GM12878 (cell line): ENCODE measurements around the gene SELENOS. TPM values are rescaled to one million over a fixed set of nuclear protein-coding genes. Genes with fewer than 3 reads are reported as not detected.
A peak's percentile ranks its signal among the peaks of the same experiment; 100 is the strongest.

Experiments used
- ATAC-seq: fragments of 200-7000 bp; cut with Tn5 transposase; 3 replicates; pipeline ENCODE4 v1.9.1; 2020; ENCODE audit warnings: mild to moderate bottlenecking, moderate library complexity
- BruUV-seq: library from RNA; stranded (reverse); fragments of 400-500 nt; replicated peaks from 2 replicates; lab custom pipeline; 2021; lab: Mats Ljungman, UMichigan
- CTCF ChIA-PET: fragments of 300-600 bp; sonication (Branson Sonifier 250); formaldehyde crosslinking; extraction: SDS; loops from one replicate; lab custom pipeline; 2021; ENCODE audit warnings: inconsistent platforms; lab: Yijun Ruan, JAX
- POLR2A ChIA-PET: fragments of 350-600 bp; formaldehyde crosslinking; extraction: SDS; loops from one replicate; lab custom pipeline; 2021; ENCODE audit warnings: inconsistent platforms; lab: Charles Lee
- RAD21 ChIA-PET: fragments of 300-600 bp; sonication (Branson Sonifier 250); formaldehyde crosslinking; loops from one replicate; lab custom pipeline; 2023; ENCODE audit warnings: antibody characterized with exemption; ENCODE audit not compliant: unreplicated experiment; lab: Charles Lee
- SMC1A ChIA-PET: fragments of 300-600 bp; sonication (Branson Sonifier 250); formaldehyde crosslinking; loops from one replicate; lab custom pipeline; 2023; ENCODE audit not compliant: unreplicated experiment, uncharacterized antibody; lab: Charles Lee
- DNase-seq: peaks from one replicate; pipeline ENCODE4 v3.0.0-alpha.2; 2011; ENCODE audit warnings: low read depth, low spot score
- FAIRE-seq: peaks from 3 replicates; lab custom pipeline; 2011; peaks lifted over from hg19 to GRCh38; lab: Jason Lieb, UNC
- H2AFZ ChIP-seq: 2 replicates; pipeline ENCODE4 v1.6.0; 2011; ENCODE audit warnings: low read depth, low read length, control low read depth; ENCODE audit not compliant: control insufficient read depth
- H3K27ac ChIP-seq: 2 replicates; pipeline ENCODE4 v1.5.1; 2011; ENCODE audit warnings: control low read depth; ENCODE audit not compliant: control insufficient read depth, insufficient read depth
- H3K27me3 ChIP-seq, 2 experiments: replicated peaks in 1 of 2; 2 replicates each; pipeline versions ENCODE4 v1.6.0 to v1.6.1; 2011; ENCODE audit warnings: low read length in 1 of 2; ENCODE audit not compliant: control insufficient read depth in 2 of 2, insufficient read depth in 2 of 2
- H3K36me3 ChIP-seq, 2 experiments: 2 replicates each; pipeline ENCODE4 v1.5.1; 2011; ENCODE audit warnings: low read length in 1 of 2; ENCODE audit not compliant: control insufficient read depth in 2 of 2, insufficient read depth in 2 of 2
- H3K4me1 ChIP-seq: 2 replicates; pipeline ENCODE4 v1.6.1; 2011; ENCODE audit warnings: mild to moderate bottlenecking, low read length, moderate library complexity, mixed read lengths; ENCODE audit not compliant: control insufficient read depth, insufficient read depth
- H3K4me2 ChIP-seq: 2 replicates; pipeline ENCODE4 v1.6.0; 2011; ENCODE audit warnings: control low read depth; ENCODE audit not compliant: control insufficient read depth, insufficient read depth
- H3K4me3 ChIP-seq: fragments of 200-600 bp; sonication (generic); 2 replicates; pipeline ENCODE4 v1.5.1; 2016
- H3K79me2 ChIP-seq: 2 replicates; pipeline ENCODE4 v1.6.0; 2011; ENCODE audit warnings: low read length; ENCODE audit not compliant: control insufficient read depth, insufficient read depth
- H3K9ac ChIP-seq: 2 replicates; pipeline ENCODE4 v1.8.0; 2011; ENCODE audit warnings: low read length, control low read depth, mixed read lengths; ENCODE audit not compliant: control insufficient read depth, insufficient read depth
- H3K9me3 ChIP-seq: replicated peaks from 3 replicates; pipeline ENCODE4 v1.5.1; 2011; ENCODE audit warnings: mild to moderate bottlenecking, low read length; ENCODE audit not compliant: control insufficient read depth, insufficient read depth
- H4K20me1 ChIP-seq: 2 replicates; pipeline ENCODE4 v1.6.0; 2011; ENCODE audit not compliant: control insufficient read depth, insufficient read depth
- CREB1 ChIP-seq: IDR thresholded peaks from 2 replicates; pipeline ENCODE4 v1.6.1; 2012; ENCODE audit warnings: low read depth, mild to moderate bottlenecking, inconsistent platforms
- EED ChIP-seq: sonication (generic); IDR thresholded peaks from 2 replicates; pipeline ENCODE4 v1.6.1; 2016; ENCODE audit warnings: antibody characterized with exemption, low read depth
- FOXK2 ChIP-seq: fragments of 450-650 bp; IDR thresholded peaks from 2 replicates; pipeline ENCODE4 v1.6.1; 2017; ENCODE audit warnings: mild to moderate bottlenecking, moderate library complexity
- HDGF ChIP-seq: fragments of 450-650 bp; IDR thresholded peaks from 2 replicates; pipeline ENCODE4 v1.6.1; 2016; ENCODE audit warnings: antibody characterized with exemption
- JUND ChIP-seq: IDR thresholded peaks from 2 replicates; pipeline ENCODE4 v1.6.1; 2012; ENCODE audit warnings: low read depth, mild to moderate bottlenecking, low read length, improper control_type of control experiment, moderate library complexity
- LARP7 ChIP-seq: fragments of 450-650 bp; IDR thresholded peaks from 2 replicates; pipeline ENCODE4 v1.6.1; 2017; ENCODE audit warnings: mild to moderate bottlenecking
- PBX3 ChIP-seq: IDR thresholded peaks from 2 replicates; pipeline ENCODE4 v1.6.1; 2011; ENCODE audit warnings: mild to moderate bottlenecking, low read depth, low read length, moderate library complexity; ENCODE audit not compliant: insufficient replicate concordance
- RBBP5 ChIP-seq: fragments of 200-600 bp; sonication (generic); conservative IDR thresholded peaks from 2 replicates; pipeline ENCODE4 v1.6.1; 2016
- SUPT20H ChIP-seq: IDR thresholded peaks from 2 replicates; pipeline ENCODE4 v1.6.1; 2011; ENCODE audit warnings: low read depth, mild to moderate bottlenecking, low read length, moderate library complexity, borderline replicate concordance; ENCODE audit not compliant: control insufficient read depth
- WRNIP1 ChIP-seq: IDR thresholded peaks from 2 replicates; pipeline ENCODE4 v1.6.1; 2011; ENCODE audit warnings: low read depth, low read length, improper control_type of control experiment, borderline replicate concordance
- ZBED1 ChIP-seq: IDR thresholded peaks from 2 replicates; pipeline ENCODE4 v1.6.1; 2016; ENCODE audit warnings: borderline replicate concordance
- ZNF274 ChIP-seq: IDR thresholded peaks from one replicate; pipeline ENCODE4 v1.8.0; 2011; ENCODE audit not compliant: insufficient read length, insufficient read depth
- ZNF592 ChIP-seq: fragments of 450-650 bp; IDR thresholded peaks from 2 replicates; pipeline ENCODE4 v1.6.1; 2017; ENCODE audit warnings: mild to moderate bottlenecking, moderate library complexity
- WGBS: methylation state at CpG from one replicate; pipeline ENCODE4 v1.1.6; 2016; ENCODE audit warnings: low lambda C conversion rate; ENCODE audit not compliant: insufficient replicate concordance, insufficient coverage; ENCODE audit errors: missing lambda C conversion rate; 5-methylcytosine and 5-hydroxymethylcytosine counted together
- in situ Hi-C: fragments of 300-500 bp; cut with MboI; formaldehyde crosslinking; loops from 9 replicates; pipeline ENCODE4 v1.14.3; 2018; ENCODE audit warnings: mixed read lengths
- intact Hi-C: fragments of 100-400 bp; cut with micrococcal nuclease; formaldehyde crosslinking; loops from one replicate; pipeline ENCODE4 v1.14.2; 2022; ENCODE audit not compliant: unreplicated experiment
- polyA plus RNA-seq, 11 experiments: library from polyadenylated mRNA; depleted of rRNA in 4 of 11; unstranded in 6 of 11; stranded (reverse) in 5 of 11; fragments of >200 nt; fragmentation: Nextera tagmentation in 4 of 11; fragmentation: Illumina TruSeq in 1 of 11; extraction: Ambion mirVana in 4 of 11; extraction: Trizol in 1 of 11; gene quantifications; 1 replicate in 1 of 11; 2 replicates in 10 of 11; pipeline versions ENCODE4 v1.2.1 to v1.2.3, GENCODE V29; 2011 to 2016; ENCODE audit warnings: inconsistent platforms in 2 of 11, missing spikeins in 2 of 11, low read depth in 1 of 11
- total RNA-seq, 4 experiments: library from RNA; depleted of rRNA in 3 of 4; stranded (reverse); fragments of >200 nt in 3 of 4; fragmentation: Illumina TruSeq in 1 of 4; extraction: Trizol in 1 of 4; gene quantifications; 2 replicates each; pipeline versions ENCODE4 v1.2.1 to v1.2.3, GENCODE V29; 2013 to 2021

The SELENOS gene
- total and polyA plus RNA-seq, 10 of the 15 experiments (the other 5 are each of a cell fraction or from before 2014, with no cell fraction given): 25.8 to 90.1 (median 37.3) TPM

DNA sequence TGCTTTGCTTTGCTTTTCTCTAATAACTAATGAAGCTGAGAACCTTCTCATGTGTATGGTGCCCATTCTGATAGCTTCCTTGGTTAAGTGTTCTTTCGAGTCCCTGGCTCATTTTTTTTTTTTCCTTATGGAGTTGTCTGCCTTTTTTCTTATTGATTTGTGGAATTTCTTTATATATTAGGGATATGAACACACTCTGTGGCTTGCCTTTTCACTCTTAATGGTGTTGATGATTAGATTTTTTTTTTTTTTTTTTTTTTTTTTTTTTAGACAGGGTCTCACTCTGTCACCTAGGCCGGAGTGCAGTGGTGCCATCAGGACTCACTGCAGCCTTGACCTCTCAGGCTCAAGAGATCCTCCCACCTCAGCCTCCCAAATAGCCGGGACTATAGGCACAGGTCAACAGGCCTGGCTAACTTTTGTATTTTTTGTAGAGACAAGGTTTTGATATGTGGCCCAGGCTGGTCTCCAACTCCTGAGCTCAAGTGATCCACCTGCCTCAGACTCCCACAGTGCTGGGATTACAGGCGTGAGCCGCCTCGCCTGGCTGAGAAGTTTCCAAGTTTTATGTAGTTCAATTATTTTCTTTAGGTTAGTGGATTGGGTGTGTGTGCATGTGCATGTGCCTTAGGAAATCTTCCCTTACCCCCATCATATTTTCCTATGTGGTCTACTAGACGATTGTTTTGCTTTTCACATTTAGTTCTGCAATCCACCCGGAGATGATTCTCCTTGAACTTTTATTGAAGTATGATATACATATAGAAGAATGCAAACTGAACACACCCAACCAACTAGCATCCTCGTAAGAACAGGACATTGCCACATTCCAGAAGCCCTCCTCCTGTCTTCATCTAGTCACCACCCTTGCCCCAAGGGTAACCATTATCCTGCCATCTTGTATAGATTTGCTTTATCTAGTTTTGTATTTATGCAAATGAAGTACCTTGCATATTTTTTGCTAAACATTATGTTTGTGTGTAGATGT is 19.4 kb upstream of the SELENOS start:
- DNase-seq (no peak), FAIRE-seq (no peak), ATAC-seq (no peak)
- no TSS peak for BruUV-seq
- 85% methylated on average over 8 of the region's 9 CpGs for WGBS
- ChIA-PET POLR2A (interaction anchor here (0.7 to 3.9 kb wide), 2 partner anchors 21 to 46 kb away, joined by 8 to 21 read pairs; no protein-coding TSS in a partner anchor), RAD21 (interaction anchor here (1.0 to 5.6 kb wide), 2 partner anchors 38 to 345 kb away, joined by 4 to 23 read pairs; no protein-coding TSS in a partner anchor), CTCF (interaction anchor here (0.6 to 8.5 kb wide), 10 partner anchors 12 to 358 kb away, joined by 3 to 93 read pairs (median 5); no protein-coding TSS in a partner anchor), SMC1A (interaction anchor here (0.8 to 3.6 kb wide), 2 partner anchors 38 to 345 kb away, joined by 3 to 30 read pairs; no protein-coding TSS in a partner anchor)
- Histone ChIP-seq H3K4me2 (peak overlapping the region; percentile 96), H3K9me3 (no peaks in the 10 kb centered on the region), H4K20me1 (no peaks in the 10 kb centered on the region), H2AFZ (no peak overlapping the region; the same call in 1 of the 2 replicates), H3K27me3 (no peaks in the 10 kb centered on the region), H3K9ac (no peak overlapping the region), H3K4me3 (peak overlapping the region; percentile 87; the same call in 1 of the 2 replicates), H3K4me1 (peaks cover 8% of the 10 kb centered on the region), H3K27ac (no peak overlapping the region), H3K79me2 (peaks cover 40% of the 10 kb centered on the region), H3K36me3 (peaks cover 0 to 2% of the 10 kb centered on the region in 2 experiments; a peak in 1 of 4 replicates)
- in situ Hi-C loops (no loop called here), intact Hi-C loops (no loop called here)
- TF ChIP-seq PBX3 (no peak), ZBED1 (no peak), CREB1 (no peak), ZNF274 (no peak), HDGF (no peak), EED (no peak), ZNF592 (no peak), SUPT20H (no peak), FOXK2 (no peak), RBBP5 (no peak), LARP7 (no peak), WRNIP1 (no peak), JUND (no peak)
